ENCODE measurements around the gene COL4A6.

The COL4A6 gene

DNA sequence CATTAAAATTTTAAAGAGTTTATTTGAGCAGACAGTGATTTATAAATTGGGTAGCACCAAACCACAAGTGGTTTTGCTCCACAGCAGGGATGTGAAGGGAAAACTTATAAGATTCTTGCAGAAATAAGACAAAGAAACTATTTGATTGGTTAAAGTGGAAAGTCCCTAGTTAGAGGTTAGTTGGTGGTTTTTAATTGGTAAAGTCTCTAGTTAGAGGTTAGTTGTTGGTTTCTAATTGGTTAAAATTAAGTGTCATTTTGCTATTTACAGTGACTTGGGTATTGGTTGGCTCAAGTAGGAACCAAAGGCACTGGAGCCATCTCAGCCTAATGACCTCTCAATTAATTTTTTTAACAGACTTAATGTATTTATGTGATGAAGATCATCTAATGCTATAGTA is 323.7 kb downstream of the COL4A6 start:
- DNase-seq (ENCODE audit: low read depth, low spot score) = no peak
- Histone ChIP-seq H3K9me3 (ENCODE audit: insufficient read depth, low read length) (no peaks in the 10 kb centered on the region), H3K4me1 (ENCODE audit: insufficient read depth, insufficient read length) (no peaks in the 10 kb centered on the region), H3K27me3 (ENCODE audit: insufficient read depth, insufficient read length) (no peaks in the 10 kb centered on the region), H3K36me3 (ENCODE audit: insufficient read depth, insufficient read length, low read length) (no peaks in the 10 kb centered on the region), H3K4me3 (ENCODE audit: insufficient read length, low read depth) (no peak overlapping the region), H3K9ac (ENCODE audit: insufficient read length, low read depth) (no peak overlapping the region)
- no peak for TF ChIP-seq ZNF274 (IDR thresholded peaks at IDR 0.05; ENCODE audit: low read depth, low read length)
- no peak for TF ChIP-seq SUZ12 (IDR thresholded peaks at IDR 0.05; ENCODE audit: extremely low read depth, insufficient read depth, insufficient read length)
- no peak for TF ChIP-seq YY1 (IDR thresholded peaks at IDR 0.05; ENCODE audit: insufficient read depth, insufficient read length)

Measured in NT2/D1 (cell line).